Body of pancreas (tissue), 4 donors: ENCODE data around the gene SYCE3.

Experiments used
- CTCF ChIP-seq, 7 experiments: fragments of 450-650 bp in 4 of 7; fragments of 200-600 bp in 3 of 7; sonication (generic) in 3 of 7; IDR thresholded peaks; one replicate each; pipeline ENCODE4 v1.5.1; 2016 to 2019; ENCODE audit warnings: antibody characterized with exemption in 7 of 7
- POLR2A ChIP-seq, 3 donors: fragments of 450-650 bp; IDR thresholded peaks; one replicate each; pipeline ENCODE4 v1.6.1; 2016; ENCODE audit warnings: antibody characterized with exemption in 3 of 3, mild to moderate bottlenecking in 2 of 3

GRCh38 chr22:50612168-50612527 lies 49.4 kb upstream of the SYCE3 start:
- TF ChIP-seq CTCF (IDR thresholded peaks at IDR 0.05) (no peak), POLR2A (IDR thresholded peaks at IDR 0.05) (no peak)
